Measurements from ENCODE around the gene NEURL1. TPM values are rescaled to one million over a fixed set of nuclear protein-coding genes. Genes with fewer than 3 reads are reported as not detected.

Gene NEURL1
- total and polyA plus RNA-seq, 12 donors = 0.18 to 12.5 (median 2.3) TPM; not detected in 3

DNA sequence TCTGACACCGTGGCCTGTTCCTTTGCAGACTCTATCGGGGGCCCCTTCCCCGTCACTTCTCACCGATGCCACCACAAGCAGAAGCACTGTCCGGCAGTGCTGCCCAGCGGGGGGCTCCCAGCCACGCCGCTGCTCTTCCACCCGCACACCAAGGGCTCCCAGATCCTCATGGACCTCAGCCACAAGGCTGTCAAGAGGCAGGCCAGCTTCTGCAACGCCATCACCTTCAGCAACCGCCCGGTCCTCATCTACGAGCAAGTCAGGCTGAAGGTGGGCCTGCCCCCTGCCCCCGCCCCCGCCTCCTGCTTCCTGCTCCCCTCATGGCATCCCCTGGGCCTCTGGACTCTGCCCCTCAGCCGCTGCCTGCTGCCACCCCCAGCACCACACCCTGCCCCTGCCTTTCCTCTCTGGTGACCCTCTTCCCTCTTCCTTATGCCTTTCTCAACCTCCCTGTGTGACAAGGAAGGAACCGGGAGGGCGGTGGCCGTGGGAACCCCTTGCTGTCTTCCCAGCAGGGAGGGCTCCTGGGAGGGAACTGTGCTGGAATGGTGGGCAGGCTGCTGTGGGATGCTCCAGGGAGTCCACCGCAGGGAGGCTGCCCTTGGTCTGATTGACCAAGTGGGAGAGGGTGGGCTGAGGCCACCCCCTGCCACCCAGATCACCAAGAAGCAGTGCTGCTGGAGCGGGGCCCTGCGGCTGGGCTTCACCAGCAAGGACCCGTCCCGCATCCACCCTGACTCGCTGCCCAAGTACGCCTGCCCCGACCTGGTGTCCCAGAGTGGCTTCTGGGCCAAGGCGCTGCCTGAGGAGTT lies 77.5 kb downstream of the NEURL1 start:
- Histone ChIP-seq H3K4me3 (no peak overlapping the region), H3K27me3 (no peaks in the 10 kb centered on the region), H3K27ac (no peak overlapping the region), H3K9me3 (replicated peaks in 1 of 3) (no peaks in the 10 kb centered on the region), H3K4me1 (replicated peaks in 1 of 2) (no peaks in the 10 kb centered on the region), H3K36me3 (replicated peaks in 1 of 2) (no peaks in the 10 kb centered on the region)
- WGBS, 4 donors = 88 to 93% (median 90%) methylated on average over 18 to 28 of the region's 28 CpGs
- no peak for DNase-seq
- TF ChIP-seq POLR2A (IDR thresholded peaks at IDR 0.05) = no peak
- TF ChIP-seq, protein P1, sequence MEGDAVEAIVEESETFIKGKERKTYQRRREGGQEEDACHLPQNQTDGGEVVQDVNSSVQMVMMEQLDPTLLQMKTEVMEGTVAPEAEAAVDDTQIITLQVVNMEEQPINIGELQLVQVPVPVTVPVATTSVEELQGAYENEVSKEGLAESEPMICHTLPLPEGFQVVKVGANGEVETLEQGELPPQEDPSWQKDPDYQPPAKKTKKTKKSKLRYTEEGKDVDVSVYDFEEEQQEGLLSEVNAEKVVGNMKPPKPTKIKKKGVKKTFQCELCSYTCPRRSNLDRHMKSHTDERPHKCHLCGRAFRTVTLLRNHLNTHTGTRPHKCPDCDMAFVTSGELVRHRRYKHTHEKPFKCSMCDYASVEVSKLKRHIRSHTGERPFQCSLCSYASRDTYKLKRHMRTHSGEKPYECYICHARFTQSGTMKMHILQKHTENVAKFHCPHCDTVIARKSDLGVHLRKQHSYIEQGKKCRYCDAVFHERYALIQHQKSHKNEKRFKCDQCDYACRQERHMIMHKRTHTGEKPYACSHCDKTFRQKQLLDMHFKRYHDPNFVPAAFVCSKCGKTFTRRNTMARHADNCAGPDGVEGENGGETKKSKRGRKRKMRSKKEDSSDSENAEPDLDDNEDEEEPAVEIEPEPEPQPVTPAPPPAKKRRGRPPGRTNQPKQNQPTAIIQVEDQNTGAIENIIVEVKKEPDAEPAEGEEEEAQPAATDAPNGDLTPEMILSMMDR (IDR thresholded peaks at IDR 0.05) = no peak
- intact Hi-C loops (cut with DNase I) = no loop called here

DNA sequence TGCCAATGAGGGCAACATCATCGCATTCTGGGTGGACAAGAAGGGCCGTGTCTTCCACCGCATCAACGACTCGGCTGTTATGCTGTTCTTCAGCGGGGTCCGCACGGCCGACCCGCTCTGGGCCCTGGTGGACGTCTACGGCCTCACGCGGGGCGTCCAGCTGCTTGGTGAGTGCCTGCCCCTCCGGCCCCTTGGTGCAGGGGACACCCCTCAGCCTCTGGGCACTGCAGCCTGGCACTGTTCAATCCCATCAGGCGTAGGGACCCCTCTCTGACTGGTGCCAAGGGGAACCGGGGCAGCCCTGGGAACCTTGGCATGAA lies 78.1 kb downstream of the NEURL1 start:
- WGBS, 4 donors = 91 to 95% (median 94%) methylated on average over 8 to 18 of the region's 18 CpGs
- DNase-seq = no peak

DNA sequence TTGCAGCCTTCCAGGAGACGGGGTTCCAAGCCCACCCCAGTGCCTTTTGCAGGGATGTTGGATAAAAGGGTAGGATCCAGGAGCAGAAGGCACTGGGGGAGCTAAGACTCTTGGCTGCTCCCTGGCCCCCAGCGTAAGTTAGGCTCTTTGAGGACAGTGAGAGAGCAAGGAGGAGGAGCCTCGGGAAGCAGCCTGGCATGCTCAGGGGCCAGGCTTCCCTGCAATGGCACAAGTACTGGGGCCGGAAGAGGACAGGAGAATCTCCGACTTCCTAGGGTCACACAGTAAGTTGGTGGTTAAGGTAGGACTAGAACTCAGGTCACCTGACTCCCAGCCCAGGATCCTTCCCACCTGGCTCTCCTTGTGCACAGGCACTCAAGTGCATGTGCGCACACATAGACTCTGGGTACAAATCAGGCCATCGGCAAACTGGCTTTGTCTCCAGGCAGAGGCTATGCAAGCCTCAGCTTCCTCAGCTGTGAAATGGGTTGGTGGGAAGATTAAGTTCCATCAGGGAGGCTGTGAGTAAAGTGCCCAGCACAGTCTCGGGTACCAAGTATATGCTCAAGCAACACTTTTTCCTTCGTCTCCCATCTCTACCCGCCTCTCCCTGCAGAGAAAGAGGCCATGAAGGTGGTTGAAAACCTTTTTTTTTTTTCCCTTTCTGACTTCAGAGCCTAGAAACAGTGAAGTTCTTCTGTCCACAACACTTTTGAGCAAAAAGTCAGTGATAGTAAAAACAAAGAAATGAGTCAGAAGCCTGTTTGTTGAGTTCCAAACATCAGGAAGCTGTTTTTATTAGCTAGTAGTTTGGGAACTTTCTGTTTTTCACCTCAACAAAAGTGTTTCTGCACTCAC lies 79.1 kb downstream of the NEURL1 start:
- 79 to 87% (median 84%) methylated on average over 9 to 10 of the region's 10 CpGs for WGBS, 4 donors
- Histone ChIP-seq H3K9me3 (replicated peaks in 1 of 3) (no peaks in the 10 kb centered on the region), H3K27me3 (no peaks in the 10 kb centered on the region), H3K4me1 (replicated peaks in 1 of 2) (no peaks in the 10 kb centered on the region), H3K27ac (no peak overlapping the region), H3K36me3 (replicated peaks in 1 of 2) (no peaks in the 10 kb centered on the region), H3K4me3 (no peak overlapping the region)
- no peak for DNase-seq
- TF ChIP-seq, protein P1 (IDR thresholded peaks at IDR 0.05) = no peak
- intact Hi-C loops (cut with DNase I) = no loop called here

More for the DNA sequence above, 78.1 kb downstream of the NEURL1 start:
- H3K4me3 ChIP-seq = no peak overlapping the region
- intact Hi-C loops (cut with DNase I) = no loop called here
- H3K9me3 ChIP-seq (replicated peaks in 1 of 3) = no peaks in the 10 kb centered on the region
- H3K27ac ChIP-seq = no peak overlapping the region
- no peaks in the 10 kb centered on the region for H3K4me1 ChIP-seq (replicated peaks in 1 of 2)
- no peak for TF ChIP-seq POLR2A (IDR thresholded peaks at IDR 0.05)
- TF ChIP-seq, protein P1 (IDR thresholded peaks at IDR 0.05) = no peak
- H3K27me3 ChIP-seq = no peaks in the 10 kb centered on the region
- no peaks in the 10 kb centered on the region for H3K36me3 ChIP-seq (replicated peaks in 1 of 2)

DNA sequence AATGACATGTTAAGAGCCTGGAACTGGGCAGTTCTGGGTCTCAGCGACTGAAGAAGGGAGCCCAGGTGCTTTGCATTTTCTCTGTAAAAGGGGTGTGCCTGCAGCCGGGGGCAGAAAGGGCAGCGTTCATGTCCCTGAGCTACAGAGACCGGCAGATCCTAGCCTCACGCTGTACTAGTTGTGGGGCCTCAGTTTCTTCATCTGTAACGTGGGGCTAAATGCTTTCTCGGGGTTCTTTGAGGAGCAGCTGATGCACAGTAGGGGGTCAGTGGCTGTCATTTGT lies 79.6 kb downstream of the NEURL1 start:
- intact Hi-C loops (cut with DNase I) = no loop called here
- Histone ChIP-seq H3K36me3 (replicated peaks in 1 of 2) (no peaks in the 10 kb centered on the region), H3K9me3 (replicated peaks in 1 of 3) (no peaks in the 10 kb centered on the region), H3K27me3 (no peaks in the 10 kb centered on the region), H3K4me1 (replicated peaks in 1 of 2) (no peaks in the 10 kb centered on the region), H3K27ac (no peak overlapping the region), H3K4me3 (no peak overlapping the region)
- TF ChIP-seq POLR2A (IDR thresholded peaks at IDR 0.05) = no peak
- TF ChIP-seq, protein P1 (IDR thresholded peaks at IDR 0.05) = no peak
- no peak for DNase-seq
- 88 to 94% (median 89%) methylated on average over 7 of the region's 7 CpGs for WGBS, 4 donors
